Neutrophil (primary cell): ENCODE measurements around the gene CH25H.
A peak's percentile ranks its signal among the peaks of the same experiment; 100 is the strongest.

Experiments
- H3K27ac ChIP-seq: fragments of 200-600 bp; sonication (generic); 2 replicates; pipeline ENCODE4 v1.5.1; 2016; ENCODE audit warnings: mild to moderate bottlenecking, moderate library complexity
- H3K27me3 ChIP-seq: fragments of 200-600 bp; sonication (generic); 2 replicates; pipeline ENCODE4 v1.6.0; 2016; ENCODE audit warnings: mild to moderate bottlenecking
- H3K36me3 ChIP-seq: fragments of 200-600 bp; sonication (generic); 2 replicates; pipeline ENCODE4 v1.5.1; 2017
- H3K4me1 ChIP-seq, 2 experiments: fragments of 200-600 bp in 1 of 2; sonication (generic) in 1 of 2; 1 replicate in 1 of 2; 2 replicates in 1 of 2; pipeline versions ENCODE4 v1.5.1 to v1.6.1; 2013 to 2016; ENCODE audit warnings: low read depth in 1 of 2, low read length in 1 of 2, mild to moderate bottlenecking in 1 of 2, moderate library complexity in 1 of 2; ENCODE audit not compliant: control insufficient read depth in 1 of 2, insufficient read depth in 1 of 2
- H3K4me3 ChIP-seq, 2 experiments: fragments of 200-600 bp in 1 of 2; sonication (generic) in 1 of 2; 1 replicate in 1 of 2; 2 replicates in 1 of 2; pipeline ENCODE4 v1.5.1; 2013 to 2016; ENCODE audit warnings: low read depth in 1 of 2, low read length in 1 of 2, mild to moderate bottlenecking in 1 of 2, moderate library complexity in 1 of 2
- H3K9me3 ChIP-seq: fragments of 200-600 bp; sonication (generic); 2 replicates; pipeline ENCODE4 v1.5.1; 2016
- CTCF ChIP-seq: fragments of 200-600 bp; sonication (generic); IDR thresholded peaks from 2 replicates; pipeline ENCODE4 v1.5.1; 2016; ENCODE audit warnings: antibody characterized with exemption

Gene CH25H

DNA sequence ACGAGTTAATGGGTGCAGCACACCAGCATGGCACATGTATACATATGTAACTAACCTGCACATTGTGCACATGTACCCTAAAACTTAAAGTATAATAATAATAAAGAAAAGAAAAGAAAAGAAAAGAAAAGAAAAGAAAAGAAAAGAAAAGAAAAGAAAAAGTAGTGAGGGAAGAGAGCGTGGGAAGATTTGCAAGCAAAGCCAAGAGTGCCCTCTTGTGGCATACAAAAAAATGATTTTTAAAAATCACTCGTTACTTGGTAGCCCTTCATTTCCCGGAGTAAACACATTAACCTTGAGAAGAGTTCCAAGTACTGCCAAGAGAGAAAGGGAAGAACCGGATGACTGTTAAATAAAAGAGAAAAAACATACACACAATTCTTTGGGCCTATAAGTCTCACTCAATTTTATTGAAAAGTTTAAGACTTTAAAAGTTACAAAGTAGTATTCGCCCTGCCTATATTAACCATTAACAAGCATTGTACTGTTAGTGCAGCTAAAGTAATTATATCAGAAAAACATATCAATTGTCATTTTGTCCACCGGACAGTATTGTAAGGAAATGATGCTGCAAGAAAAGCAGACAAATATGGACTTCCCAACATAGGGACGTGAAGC lies 6.2 kb upstream of the CH25H start:
- peaks cover 3 to 9% of the 10 kb centered on the region in 2 experiments for H3K4me1 ChIP-seq
- H3K36me3 ChIP-seq = no peaks in the 10 kb centered on the region
- no peak overlapping the region for H3K4me3 ChIP-seq
- H3K27ac ChIP-seq = no peak overlapping the region
- peaks cover 39% of the 10 kb centered on the region for H3K27me3 ChIP-seq
- peak; percentile 31 for TF ChIP-seq CTCF
- no peaks in the 10 kb centered on the region for H3K9me3 ChIP-seq

DNA sequence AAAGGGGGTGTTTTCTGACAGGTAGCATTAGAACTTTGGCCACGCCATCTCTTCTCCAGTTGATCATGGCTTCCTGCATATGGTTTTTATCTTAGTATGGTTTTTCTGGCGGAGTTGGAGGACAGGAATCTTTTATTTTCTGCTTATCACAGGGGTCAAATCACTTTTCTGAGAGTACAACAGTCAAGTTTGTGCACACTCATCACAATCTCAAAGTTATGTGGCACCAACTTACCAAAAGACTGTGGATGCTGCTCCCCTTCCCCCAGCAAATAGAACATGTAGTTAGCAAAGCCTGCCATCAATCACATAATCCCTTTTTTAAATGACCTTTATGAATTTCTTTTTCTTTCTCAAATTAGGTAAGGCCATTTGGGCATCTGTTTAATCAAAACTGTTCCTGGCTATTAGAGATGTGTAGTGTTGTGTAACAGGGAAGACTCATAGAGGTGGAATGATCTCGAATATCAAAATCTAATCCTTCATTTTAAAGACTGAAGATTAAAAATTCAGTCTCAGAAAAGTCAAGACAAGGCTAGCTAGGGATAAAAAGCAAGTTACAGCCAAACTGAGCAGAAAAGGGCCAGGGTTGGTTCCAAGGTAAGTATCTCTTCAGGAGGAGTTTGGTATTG lies 3.8 kb upstream of the CH25H start:
- Histone ChIP-seq H3K27ac (no peak overlapping the region), H3K4me1 (peaks cover 23 to 24% of the 10 kb centered on the region in 2 experiments), H3K36me3 (no peaks in the 10 kb centered on the region), H3K9me3 (no peaks in the 10 kb centered on the region), H3K4me3 (no peak overlapping the region), H3K27me3 (peaks cover 63% of the 10 kb centered on the region)
- TF ChIP-seq CTCF = no peak

- no peaks in the 10 kb centered on the region for H3K9me3 ChIP-seq
- H3K27me3 ChIP-seq = peaks cover 75% of the 10 kb centered on the region
- TF ChIP-seq CTCF = no peak
These were observed 2.6 kb upstream of the CH25H start for GRCh38 chr10:89209718-89210117.

GRCh38 chr10:89207801-89208551 lies 859 bp upstream of the CH25H start:
- Histone ChIP-seq H3K4me3 (peak overlapping the region; percentile 61 to 65), H3K27ac (no peak overlapping the region), H3K9me3 (no peaks in the 10 kb centered on the region), H3K36me3 (no peaks in the 10 kb centered on the region), H3K4me1 (peaks cover 23 to 24% of the 10 kb centered on the region in 2 experiments), H3K27me3 (peaks cover 92% of the 10 kb centered on the region)
- no peak for TF ChIP-seq CTCF

More at GRCh38 chr10:89209718-89210117, 2.6 kb upstream of the CH25H start:
- Histone ChIP-seq H3K36me3 (no peaks in the 10 kb centered on the region), H3K4me3 (no peak overlapping the region), H3K27ac (no peak overlapping the region), H3K4me1 (peaks cover 23 to 24% of the 10 kb centered on the region in 2 experiments)

DNA sequence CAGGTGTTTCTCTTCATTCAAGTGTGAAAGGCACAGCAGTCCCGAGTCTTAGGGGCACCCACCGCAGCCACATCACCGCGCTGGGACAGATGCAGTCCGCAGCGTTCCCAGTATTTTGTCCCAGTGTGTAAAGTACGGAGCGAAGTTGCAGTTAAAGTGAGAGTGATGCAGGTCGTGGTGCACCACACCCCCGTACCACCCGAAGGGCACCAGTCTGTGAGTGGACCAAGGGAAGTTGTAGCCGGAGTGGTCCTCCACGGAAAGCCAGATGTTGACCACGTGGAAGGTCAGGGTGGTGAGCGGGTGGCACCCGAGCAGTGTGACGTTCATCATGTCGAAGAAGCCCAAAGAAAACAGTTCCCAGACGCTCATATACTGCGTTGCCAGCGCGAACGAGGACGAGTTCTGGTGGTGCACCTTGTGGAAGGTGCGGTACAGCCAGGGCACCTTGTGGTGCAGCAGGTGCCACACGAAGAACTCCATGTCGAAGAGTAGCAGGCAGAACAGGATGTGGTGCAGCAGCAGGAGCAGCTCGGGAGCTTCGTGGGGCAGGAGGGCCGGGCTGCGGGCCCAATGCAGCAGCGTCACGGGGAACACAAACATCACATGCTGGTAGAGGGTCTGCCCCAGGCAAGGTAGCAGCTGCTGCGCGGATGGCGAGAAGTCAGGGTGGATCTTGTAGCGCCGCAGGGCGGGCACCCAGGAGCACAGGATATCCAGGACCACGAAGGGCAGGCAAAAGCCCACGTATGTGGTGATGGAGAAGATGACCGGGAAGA lies 526 bp downstream of the CH25H start:
- H3K4me1 ChIP-seq = peaks cover 23 to 24% of the 10 kb centered on the region in 2 experiments
- H3K27me3 ChIP-seq = peaks cover 100% of the 10 kb centered on the region
- no peaks in the 10 kb centered on the region for H3K9me3 ChIP-seq
- no peaks in the 10 kb centered on the region for H3K36me3 ChIP-seq
- TF ChIP-seq CTCF = no peak
- H3K27ac ChIP-seq = no peak overlapping the region
- peak overlapping the region; percentile 61 to 65 for H3K4me3 ChIP-seq
